Stimulated activated CD8-positive, alpha-beta memory T cell treated with anti-CD3 and anti-CD28 coated beads, Interleukin-7, amount 100 ng/mL, for 48 hours (primary cell): ENCODE data around the gene EDN1.
"Not testable (repeated sequence)": the region's sequence is repeated elsewhere in the genome, so short reads cannot be mapped to it uniquely, and the experiment has no call there.

Experiments used
- DNase-seq, 2 donors: peaks; one replicate each; pipeline ENCODE4 v3.0.0-alpha.2; 2020; ENCODE audit warnings: low read depth in 1 of 2; ENCODE audit errors: extremely low read depth in 1 of 2

EDN1 gene

DNA sequence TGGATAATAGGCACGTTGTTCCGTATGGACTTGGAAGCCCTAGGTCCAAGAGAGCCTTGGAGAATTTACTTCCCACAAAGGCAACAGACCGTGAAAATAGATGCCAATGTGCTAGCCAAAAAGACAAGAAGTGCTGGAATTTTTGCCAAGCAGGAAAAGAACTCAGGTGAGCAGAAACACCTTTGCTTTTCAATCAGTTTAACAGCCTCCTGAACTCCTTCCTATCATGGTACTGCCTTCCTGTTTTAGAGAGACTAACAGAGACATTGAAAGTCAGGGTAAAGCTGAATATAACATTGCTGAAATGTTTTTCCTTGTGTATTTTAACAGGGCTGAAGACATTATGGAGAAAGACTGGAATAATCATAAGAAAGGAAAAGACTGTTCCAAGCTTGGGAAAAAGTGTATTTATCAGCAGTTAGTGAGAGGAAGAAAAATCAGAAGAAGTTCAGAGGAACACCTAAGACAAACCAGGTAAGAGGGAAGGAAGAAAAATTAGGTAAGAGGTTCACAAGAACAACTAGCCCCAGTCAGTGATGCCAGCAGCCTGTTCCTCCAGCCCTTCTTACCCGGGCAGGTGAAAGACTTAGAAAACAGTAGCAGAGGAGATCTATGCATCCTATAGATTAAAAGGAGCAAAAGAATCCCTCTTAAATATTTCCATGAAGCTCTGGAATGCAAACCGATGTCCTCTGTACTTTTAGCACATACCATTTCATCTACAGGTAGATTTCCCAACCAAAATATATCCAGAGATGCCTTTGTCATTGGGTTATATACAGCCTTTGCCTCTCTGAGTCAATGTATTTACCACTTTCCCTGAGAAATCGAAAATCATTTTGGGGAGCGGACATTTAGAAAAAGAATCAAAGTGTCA lies 4.0 kb downstream of the EDN1 start:
- DNase-seq = no peak

GRCh38 chr6:12294851-12295536 lies 4.8 kb downstream of the EDN1 start:
- DNase-seq = no peak

GRCh38 chr6:12295558-12296254 lies 5.5 kb downstream of the EDN1 start:
- no peak for DNase-seq

DNA sequence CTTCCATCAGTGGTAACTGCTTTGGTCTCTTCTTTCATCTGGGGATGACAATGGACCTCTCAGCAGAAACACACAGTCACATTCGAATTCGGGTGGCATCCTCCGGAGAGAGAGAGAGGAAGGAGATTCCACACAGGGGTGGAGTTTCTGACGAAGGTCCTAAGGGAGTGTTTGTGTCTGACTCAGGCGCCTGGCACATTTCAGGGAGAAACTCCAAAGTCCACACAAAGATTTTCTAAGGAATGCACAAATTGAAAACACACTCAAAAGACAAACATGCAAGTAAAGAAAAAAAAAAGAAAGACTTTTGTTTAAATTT lies 6.1 kb downstream of the EDN1 start:
- DNase-seq = no peak

- no peak for DNase-seq
Measured at GRCh38 chr6:12296604-12297003, 6.4 kb downstream of the EDN1 start.

DNA sequence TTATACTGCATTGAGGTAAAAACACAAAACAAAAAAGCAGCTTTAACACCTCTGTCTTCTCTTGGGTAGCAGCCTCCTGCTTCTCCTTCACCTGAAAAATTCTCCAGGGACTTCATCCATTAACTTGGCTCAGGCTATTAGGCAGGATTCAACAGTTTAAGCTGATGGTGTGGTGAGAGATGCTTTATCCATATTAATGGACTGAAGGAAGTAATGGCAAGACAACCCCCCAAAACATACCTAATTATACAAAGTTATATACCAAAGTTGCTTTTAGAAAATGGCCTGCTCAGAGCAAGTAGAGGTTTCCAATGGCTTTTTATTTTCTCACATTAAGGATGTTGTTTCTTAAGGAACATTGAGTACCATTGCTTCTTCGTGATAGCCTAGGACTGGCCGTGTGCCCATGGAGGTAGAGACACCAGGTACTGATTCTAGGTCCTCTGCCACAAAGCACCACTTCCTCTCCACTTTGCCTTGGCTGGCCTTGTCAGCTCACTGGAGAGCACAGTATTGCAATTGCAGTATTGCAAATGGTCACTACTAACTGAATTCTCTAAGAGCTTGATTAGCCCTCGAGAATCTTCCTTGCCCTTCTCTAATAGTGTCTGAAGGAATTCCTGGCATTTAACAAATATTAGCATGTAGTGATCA lies 7.3 kb downstream of the EDN1 start:
- DNase-seq = no peak

- no peak for DNase-seq
Measured at GRCh38 chr6:12298017-12298978, 8.1 kb downstream of the EDN1 start.

GRCh38 chr6:12298995-12299394 lies 8.8 kb downstream of the EDN1 start:
- DNase-seq = no peak

DNA sequence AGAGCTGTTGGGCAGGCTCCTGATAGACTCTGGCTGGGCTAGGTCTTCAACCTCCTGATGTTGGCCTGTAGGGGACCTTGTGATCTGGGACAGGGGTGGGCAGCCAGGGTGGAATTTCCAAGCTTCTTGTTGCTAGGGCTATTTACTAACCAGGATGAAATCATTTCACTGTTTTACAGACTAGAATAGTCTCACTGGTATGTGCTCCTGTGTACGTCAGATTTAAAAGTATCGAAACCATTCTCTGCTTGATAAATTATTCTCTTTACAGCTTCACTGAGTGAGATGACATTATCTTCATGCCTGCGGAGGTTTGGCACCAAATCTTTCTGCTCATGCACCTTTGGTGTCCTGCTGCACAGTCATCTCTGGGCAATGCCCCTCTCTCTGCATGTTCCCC lies 10.9 kb downstream of the EDN1 start:
- no peak for DNase-seq

DNA sequence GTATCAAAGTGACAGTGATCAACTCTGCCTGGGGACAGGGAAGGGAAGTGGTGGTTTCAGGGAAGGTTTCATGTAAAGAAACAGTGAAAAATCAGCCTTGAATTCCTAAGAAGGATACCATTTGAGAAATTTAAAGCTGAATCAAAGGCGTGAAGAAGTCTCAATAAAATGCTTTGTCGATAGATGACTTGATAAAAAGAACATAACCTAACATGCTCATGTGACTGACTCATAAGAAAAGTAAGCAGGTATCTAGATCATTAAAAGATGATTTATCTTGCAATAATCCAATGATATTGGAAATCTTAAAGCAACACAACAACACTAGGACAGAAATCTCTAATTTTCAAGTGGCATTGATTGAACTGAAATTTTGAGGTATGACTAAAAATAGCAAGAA lies 14.3 kb downstream of the EDN1 start:
- DNase-seq = no peak

- no peak for DNase-seq
Measured at GRCh38 chr6:12309070-12309469, 18.9 kb downstream of the EDN1 start.

DNA sequence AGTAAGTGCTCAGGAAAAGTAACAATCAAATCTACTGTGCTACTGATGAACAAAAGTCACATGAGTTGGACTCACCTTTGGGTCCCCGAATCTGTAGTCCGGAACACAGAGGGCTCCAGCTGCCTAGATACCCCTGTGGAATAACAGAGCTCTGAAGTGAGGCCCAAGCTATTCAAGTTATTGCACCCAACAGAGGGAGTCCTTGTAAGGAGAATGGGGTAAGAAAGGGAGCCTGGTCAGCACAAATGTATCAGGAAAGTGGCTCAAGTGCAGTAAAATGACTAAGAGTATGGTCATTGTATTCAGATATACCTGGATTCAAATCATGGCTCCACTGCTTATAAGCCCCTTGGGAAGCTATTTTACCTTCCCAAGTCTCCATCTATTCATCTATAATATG lies 20.9 kb downstream of the EDN1 start:
- DNase-seq = no peak

DNA sequence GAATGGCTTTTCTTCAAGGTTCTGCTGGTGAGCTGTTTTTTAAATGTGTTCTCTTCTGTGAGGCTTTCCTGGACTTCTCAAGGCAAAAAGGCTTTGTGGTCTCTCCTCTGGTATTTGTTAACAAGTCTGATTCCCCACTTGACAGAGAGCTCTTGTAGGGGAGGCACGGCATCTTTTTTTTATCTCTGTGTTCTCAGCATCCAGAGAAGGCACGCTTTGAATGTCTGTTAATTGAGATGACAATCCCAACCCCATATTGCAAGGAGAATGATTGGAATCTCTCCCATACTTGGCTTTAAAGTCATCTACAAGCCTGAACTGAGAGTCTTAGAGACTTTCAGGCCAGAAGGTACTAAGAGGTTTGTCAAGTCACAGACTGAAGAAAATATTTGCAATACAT lies 22.6 kb downstream of the EDN1 start:
- DNase-seq = no peak

- DNase-seq = no peak
Measured at GRCh38 chr6:12313306-12313991, 23.3 kb downstream of the EDN1 start.

DNA sequence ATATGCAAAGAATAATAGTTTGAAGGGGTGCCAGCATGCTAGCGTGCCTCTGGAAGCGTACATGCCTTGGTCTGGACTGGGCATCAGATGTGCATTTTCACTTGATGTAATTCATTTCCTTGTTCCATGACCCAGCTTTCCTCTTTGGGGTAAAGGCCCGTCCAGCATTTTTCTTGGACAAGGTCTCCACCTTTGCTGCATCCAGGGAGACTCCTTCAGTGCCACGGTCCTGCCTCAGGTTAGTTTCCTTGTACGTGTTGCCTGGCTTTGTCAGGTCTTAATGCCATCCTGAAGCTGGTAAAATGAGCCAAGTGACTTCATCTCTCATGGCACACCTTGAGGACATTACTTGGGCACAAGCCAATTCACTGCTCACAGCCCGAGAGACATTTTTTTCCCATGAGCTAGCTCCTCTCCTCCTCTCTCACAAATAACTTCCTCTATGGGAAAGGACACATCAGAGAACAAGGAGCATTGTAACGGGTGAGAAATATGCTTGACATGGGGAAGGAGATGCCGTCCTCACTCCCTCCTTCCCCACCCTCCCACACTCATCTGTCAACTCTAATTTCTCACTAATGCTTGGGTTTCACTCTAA lies 23.9 kb downstream of the EDN1 start:
- no peak for DNase-seq

GRCh38 chr6:12314751-12315150 lies 24.6 kb downstream of the EDN1 start:
- no peak for DNase-seq

GRCh38 chr6:12315292-12316081 lies 25.3 kb downstream of the EDN1 start:
- DNase-seq = no peak

DNA sequence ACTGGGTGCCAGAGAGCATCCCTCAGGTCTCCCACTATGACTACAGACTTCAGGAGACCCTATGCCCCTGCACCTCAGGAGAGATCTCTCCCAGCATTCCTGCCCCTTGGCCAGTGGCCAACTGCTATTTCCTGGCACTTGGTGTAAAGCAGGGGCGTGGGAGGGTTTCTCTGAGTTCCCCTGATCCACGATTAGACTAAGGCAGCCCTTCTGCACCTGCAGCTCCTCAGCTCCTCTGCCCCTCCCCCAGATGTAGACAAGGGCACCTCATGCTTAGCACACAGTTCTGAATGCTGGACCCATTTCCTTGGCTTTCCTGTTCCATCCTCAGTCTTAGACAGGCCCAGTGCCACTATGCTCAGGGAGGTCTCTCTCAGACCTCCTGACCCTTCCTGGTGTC lies 28.6 kb downstream of the EDN1 start:
- no peak for DNase-seq

GRCh38 chr6:12320074-12320473 lies 29.9 kb downstream of the EDN1 start:
- not testable (repeated sequence) for DNase-seq
